Activated T-cell treated with anti-CD3 and anti-CD28 coated beads, Interleukin-2, amount 50 U/mL, for 24 hours (primary cell): ENCODE data around the gene ZNF436.

Experiments used
- DNase-seq: peaks from one replicate; pipeline ENCODE4 v3.0.0-alpha.2; 2020
- H3K27ac Mint-ChIP-seq: 2 replicates; pipeline ENCODE4 v1.8.0; 2020; ENCODE audit warnings: mild to moderate bottlenecking, mixed read lengths
- H3K27me3 Mint-ChIP-seq: 2 replicates; pipeline ENCODE4 v1.8.0; 2020; ENCODE audit warnings: mixed read lengths
- H3K36me3 Mint-ChIP-seq: 2 replicates; pipeline ENCODE4 v1.8.0; 2020; ENCODE audit warnings: low read depth, mixed read lengths
- H3K4me1 Mint-ChIP-seq: 2 replicates; pipeline ENCODE4 v1.8.0; 2020; ENCODE audit warnings: low read depth, mixed read lengths
- H3K4me3 Mint-ChIP-seq: 2 replicates; pipeline ENCODE4 v1.8.0; 2020; ENCODE audit warnings: mild to moderate bottlenecking, moderate library complexity, mixed read lengths
- H3K9me3 Mint-ChIP-seq: 2 replicates; pipeline ENCODE4 v1.8.0; 2020; ENCODE audit warnings: mixed read lengths

The ZNF436 gene

GRCh38 chr1:23362218-23362713 is 7.4 kb downstream of the ZNF436 start:
- DNase-seq, result no peak
- Mint-ChIP-seq H3K27ac (no peak overlapping the region), H3K36me3 (peaks cover 79% of the 10 kb centered on the region), H3K4me1 (peaks cover 14% of the 10 kb centered on the region), H3K4me3 (no peak overlapping the region), H3K27me3 (no peaks in the 10 kb centered on the region), H3K9me3 (peaks cover 49% of the 10 kb centered on the region)

- H3K36me3 Mint-ChIP-seq, result peaks cover 45% of the 10 kb centered on the region
- no peak overlapping the region for H3K27ac Mint-ChIP-seq
- DNase-seq, result no peak
- peaks cover 5% of the 10 kb centered on the region for H3K4me1 Mint-ChIP-seq
- no peaks in the 10 kb centered on the region for H3K27me3 Mint-ChIP-seq
- peaks cover 44% of the 10 kb centered on the region for H3K9me3 Mint-ChIP-seq
- H3K4me3 Mint-ChIP-seq, result no peak overlapping the region
These were observed 11.2 kb downstream of the ZNF436 start for GRCh38 chr1:23358310-23358875.

- Mint-ChIP-seq H3K4me1 (peaks cover 5% of the 10 kb centered on the region), H3K4me3 (no peak overlapping the region), H3K27me3 (no peaks in the 10 kb centered on the region), H3K27ac (no peak overlapping the region), H3K9me3 (peaks cover 36% of the 10 kb centered on the region), H3K36me3 (peaks cover 34% of the 10 kb centered on the region)
- DNase-seq, result no peak
These were observed 12.3 kb downstream of the ZNF436 start for GRCh38 chr1:23357138-23357908.

GRCh38 chr1:23356471-23357137 is 13.0 kb downstream of the ZNF436 start:
- no peak overlapping the region for H3K27ac Mint-ChIP-seq
- peaks cover 31% of the 10 kb centered on the region for H3K9me3 Mint-ChIP-seq
- H3K4me1 Mint-ChIP-seq, result peaks cover 5% of the 10 kb centered on the region
- no peaks in the 10 kb centered on the region for H3K27me3 Mint-ChIP-seq
- DNase-seq, result no peak
- no peak overlapping the region for H3K4me3 Mint-ChIP-seq
- peaks cover 27% of the 10 kb centered on the region for H3K36me3 Mint-ChIP-seq

- Mint-ChIP-seq H3K27me3 (no peaks in the 10 kb centered on the region), H3K9me3 (peaks cover 8% of the 10 kb centered on the region), H3K27ac (no peak overlapping the region), H3K36me3 (peaks cover 4% of the 10 kb centered on the region), H3K4me1 (peaks cover 5% of the 10 kb centered on the region), H3K4me3 (no peak overlapping the region)
- no peak for DNase-seq
These were observed 15.4 kb downstream of the ZNF436 start for GRCh38 chr1:23354245-23354644.

GRCh38 chr1:23352096-23352695 is 17.4 kb downstream of the ZNF436 start:
- H3K4me3 Mint-ChIP-seq, result no peak overlapping the region
- no peaks in the 10 kb centered on the region for H3K27me3 Mint-ChIP-seq
- no peaks in the 10 kb centered on the region for H3K9me3 Mint-ChIP-seq
- peaks cover 5% of the 10 kb centered on the region for H3K4me1 Mint-ChIP-seq
- DNase-seq, result no peak
- no peak overlapping the region for H3K27ac Mint-ChIP-seq
- H3K36me3 Mint-ChIP-seq, result no peaks in the 10 kb centered on the region

GRCh38 chr1:23345920-23346319 is 23.7 kb downstream of the ZNF436 start:
- Mint-ChIP-seq H3K4me3 (peak overlapping the region; percentile 3), H3K27ac (no peak overlapping the region), H3K4me1 (peaks cover 26% of the 10 kb centered on the region), H3K27me3 (no peaks in the 10 kb centered on the region), H3K9me3 (no peaks in the 10 kb centered on the region), H3K36me3 (peaks cover 28% of the 10 kb centered on the region)
- no peak for DNase-seq

GRCh38 chr1:23344987-23345472 is 24.6 kb downstream of the ZNF436 start:
- DNase-seq, result no peak
- H3K27me3 Mint-ChIP-seq, result no peaks in the 10 kb centered on the region
- H3K4me1 Mint-ChIP-seq, result peaks cover 35% of the 10 kb centered on the region
- peaks cover 37% of the 10 kb centered on the region for H3K36me3 Mint-ChIP-seq
- peak overlapping the region; percentile 83 for H3K4me3 Mint-ChIP-seq
- H3K9me3 Mint-ChIP-seq, result no peaks in the 10 kb centered on the region
- peak overlapping the region; percentile 94 for H3K27ac Mint-ChIP-seq

- Mint-ChIP-seq H3K9me3 (no peaks in the 10 kb centered on the region), H3K27ac (peak within 1 kb of the TSS; percentile 98), H3K27me3 (no peaks in the 10 kb centered on the region), H3K4me1 (peaks cover 41% of the 10 kb centered on the region), H3K4me3 (peak within 1 kb of the TSS; percentile 83), H3K36me3 (peaks cover 43% of the 10 kb centered on the region)
- DNase-seq, result peak; percentile 98
These were observed 25.3 kb downstream of the ZNF436 start, which contains the start of gene HNRNPR for GRCh38 chr1:23344111-23344986. Gene HNRNPR, minus strand, starts transcription at chr1:23344284. Its CDS starts 3,276 bp downstream, at chr1:23341008.

- Mint-ChIP-seq H3K27ac (peak overlapping the region; percentile 98), H3K4me1 (peaks cover 50% of the 10 kb centered on the region), H3K27me3 (no peaks in the 10 kb centered on the region), H3K9me3 (no peaks in the 10 kb centered on the region), H3K36me3 (peaks cover 51% of the 10 kb centered on the region), H3K4me3 (peak overlapping the region; percentile 83)
- peak; percentile 80 for DNase-seq
These were observed 26.2 kb downstream of the ZNF436 start for GRCh38 chr1:23343221-23344110.

GRCh38 chr1:23341931-23342692 is 27.5 kb downstream of the ZNF436 start:
- no peaks in the 10 kb centered on the region for H3K27me3 Mint-ChIP-seq
- peaks cover 60% of the 10 kb centered on the region for H3K4me1 Mint-ChIP-seq
- no peaks in the 10 kb centered on the region for H3K9me3 Mint-ChIP-seq
- peaks cover 65% of the 10 kb centered on the region for H3K36me3 Mint-ChIP-seq
- H3K4me3 Mint-ChIP-seq, result peak overlapping the region; percentile 83
- no peak for DNase-seq
- H3K27ac Mint-ChIP-seq, result peak overlapping the region; percentile 98

- Mint-ChIP-seq H3K4me1 (peaks cover 62% of the 10 kb centered on the region), H3K36me3 (peaks cover 83% of the 10 kb centered on the region), H3K27ac (peak overlapping the region; percentile 53), H3K9me3 (no peaks in the 10 kb centered on the region), H3K27me3 (no peaks in the 10 kb centered on the region), H3K4me3 (peak overlapping the region; percentile 83)
- DNase-seq, result no peak
These were observed 30.0 kb downstream of the ZNF436 start for GRCh38 chr1:23339632-23340031.
